HG03565 (cell line): Measurements from ENCODE around the gene CFAP97D1.
"Not testable (repeated sequence)": the region's sequence is repeated elsewhere in the genome, so short reads cannot be mapped to it uniquely, and the experiment has no call there.

Experiments used
- ATAC-seq: cut with Tn5 transposase; IDR thresholded peaks from one replicate; pipeline ENCODE4 v1.9.1; 2021; ENCODE audit warnings: mild to moderate bottlenecking, moderate library complexity; ENCODE audit not compliant: unreplicated experiment

Gene CFAP97D1

GRCh38 chr17:43791589-43791988 is 11.4 kb downstream of the CFAP97D1 start:
- no peak for ATAC-seq

GRCh38 chr17:43792668-43793067 is 12.4 kb downstream of the CFAP97D1 start:
- ATAC-seq = not testable (repeated sequence)

- ATAC-seq = not testable (repeated sequence)
These were observed 17.8 kb downstream of the CFAP97D1 start for GRCh38 chr17:43798024-43798423.

GRCh38 chr17:43799047-43799446 is 18.8 kb downstream of the CFAP97D1 start:
- no peak for ATAC-seq

- no peak for ATAC-seq
These were observed 20.5 kb downstream of the CFAP97D1 start for GRCh38 chr17:43800736-43801135.

GRCh38 chr17:43801844-43802243 is 21.6 kb downstream of the CFAP97D1 start:
- no peak for ATAC-seq

GRCh38 chr17:43803758-43804157 is 23.5 kb downstream of the CFAP97D1 start:
- ATAC-seq = no peak

GRCh38 chr17:43805117-43805516 is 24.9 kb downstream of the CFAP97D1 start:
- ATAC-seq = no peak

- ATAC-seq = no peak
These were observed 27.8 kb downstream of the CFAP97D1 start for GRCh38 chr17:43808076-43808475.

- ATAC-seq = no peak
These were observed 28.9 kb downstream of the CFAP97D1 start for GRCh38 chr17:43809121-43809520.

GRCh38 chr17:43810226-43810715 is 30.0 kb downstream of the CFAP97D1 start:
- ATAC-seq = no peak

- no peak for ATAC-seq
These were observed 30.6 kb downstream of the CFAP97D1 start for GRCh38 chr17:43810823-43811222.

GRCh38 chr17:43812396-43813265 is 32.4 kb downstream of the CFAP97D1 start:
- no peak for ATAC-seq

- ATAC-seq = no peak
These were observed 33.2 kb downstream of the CFAP97D1 start for GRCh38 chr17:43813386-43813785.

GRCh38 chr17:43814026-43814425 is 33.8 kb downstream of the CFAP97D1 start:
- no peak for ATAC-seq

- ATAC-seq = no peak
These were observed 34.5 kb downstream of the CFAP97D1 start for GRCh38 chr17:43814714-43815113.

- ATAC-seq = no peak
These were observed 36.4 kb downstream of the CFAP97D1 start for GRCh38 chr17:43816336-43817320.

- no peak for ATAC-seq
These were observed 37.6 kb downstream of the CFAP97D1 start for GRCh38 chr17:43817826-43818225.

GRCh38 chr17:43818966-43819365 is 38.7 kb downstream of the CFAP97D1 start:
- no peak for ATAC-seq

- no peak for ATAC-seq
These were observed 40.5 kb downstream of the CFAP97D1 start for GRCh38 chr17:43820759-43821158.

- ATAC-seq = no peak
These were observed 42.4 kb downstream of the CFAP97D1 start for GRCh38 chr17:43822570-43823190.
